Measurements from ENCODE around the gene ABHD1.

Gene ABHD1

GRCh38 chr2:27150639-27151230, 27.1 kb downstream of the ABHD1 start (continued):
- TF ChIP-seq POU6F1 (CRISPR knock-in tag; IDR thresholded peaks at IDR 0.05; ENCODE audit: borderline replicate concordance, low read depth) (no peak), ISL1 (CRISPR knock-in tag; IDR thresholded peaks at IDR 0.05) (no peak), CREB5 (CRISPR knock-in tag; IDR thresholded peaks at IDR 0.05; ENCODE audit: low read depth) (no peak), CSRNP3 (CRISPR knock-in tag; IDR thresholded peaks at IDR 0.05) (no peak), TCF4 (CRISPR knock-in tag; IDR thresholded peaks at IDR 0.05; ENCODE audit: borderline replicate concordance) (no peak)

- 0 out of 3 replicates have a peak, but pooled peaks have one; percentile 18 for ATAC-seq
- no peak for TF ChIP-seq CSRNP3 (CRISPR knock-in tag; IDR thresholded peaks at IDR 0.05)
Measured at GRCh38 chr2:27152102-27152795, 28.6 kb downstream of the ABHD1 start.

GRCh38 chr2:27152796-27153464, 29.3 kb downstream of the ABHD1 start:
- TF ChIP-seq ISL1 (CRISPR knock-in tag; IDR thresholded peaks at IDR 0.05) (no peak), CSDC2 (CRISPR knock-in tag; IDR thresholded peaks at IDR 0.05) (no peak), RARB (CRISPR knock-in tag; IDR thresholded peaks at IDR 0.05) (no peak), ZNF70 (CRISPR knock-in tag; IDR thresholded peaks at IDR 0.05) (no peak), SNAI2 (CRISPR knock-in tag; IDR thresholded peaks at IDR 0.05) (no peak)
- 0 out of 3 replicates have a peak, but pooled peaks have one; percentile 16 for ATAC-seq

- ATAC-seq, result no peak
- TF ChIP-seq ZC3H10 (CRISPR knock-in tag; IDR thresholded peaks at IDR 0.05), result no peak
- TF ChIP-seq TOX (CRISPR knock-in tag; IDR thresholded peaks at IDR 0.05; ENCODE audit: borderline replicate concordance), result no peak
- TF ChIP-seq POU6F1 (CRISPR knock-in tag; IDR thresholded peaks at IDR 0.05; ENCODE audit: borderline replicate concordance, low read depth), result no peak
- no peak for TF ChIP-seq ZNF8 (CRISPR knock-in tag; IDR thresholded peaks at IDR 0.05)
- TF ChIP-seq TSHZ2 (CRISPR knock-in tag; IDR thresholded peaks at IDR 0.05), result no peak
- no peak for TF ChIP-seq ZFP30 (CRISPR knock-in tag; IDR thresholded peaks at IDR 0.05)
- TF ChIP-seq ZNF70 (CRISPR knock-in tag; IDR thresholded peaks at IDR 0.05), result no peak
- TF ChIP-seq GLIS3 (CRISPR knock-in tag; IDR thresholded peaks at IDR 0.05), result no peak
- no peak for TF ChIP-seq ESRRG (CRISPR knock-in tag; IDR thresholded peaks at IDR 0.05)
- no peak for TF ChIP-seq RARB (CRISPR knock-in tag; IDR thresholded peaks at IDR 0.05)
- TF ChIP-seq PPARA (CRISPR knock-in tag; IDR thresholded peaks at IDR 0.05; ENCODE audit: borderline replicate concordance), result no peak
- TF ChIP-seq CREB5 (CRISPR knock-in tag; IDR thresholded peaks at IDR 0.05; ENCODE audit: low read depth), result no peak
- no peak for TF ChIP-seq CSDC2 (CRISPR knock-in tag; IDR thresholded peaks at IDR 0.05)
- TF ChIP-seq TCF4 (CRISPR knock-in tag; IDR thresholded peaks at IDR 0.05; ENCODE audit: borderline replicate concordance), result no peak
- TF ChIP-seq CSRNP3 (CRISPR knock-in tag; IDR thresholded peaks at IDR 0.05), result no peak
- TF ChIP-seq BACH2 (CRISPR knock-in tag; IDR thresholded peaks at IDR 0.05; ENCODE audit: borderline replicate concordance), result no peak
Measured at GRCh38 chr2:27154488-27154887, 30.9 kb downstream of the ABHD1 start.
